Upper lobe of left lung (tissue), 6 donors: Measurements from ENCODE around the gene PRMT2. TPM values are rescaled to one million over a fixed set of nuclear protein-coding genes. Genes with fewer than 3 reads are reported as not detected.

Experiments
- ATAC-seq, 2 donors: fragments of 200-7000 bp; cut with Tn5 transposase; one replicate each; pipeline ENCODE4 v1.9.1; 2022; ENCODE audit warnings: mild to moderate bottlenecking in 2 of 2, moderate library complexity in 2 of 2; ENCODE audit not compliant: low FRiP score in 2 of 2
- DNase-seq, 2 donors: peaks; one replicate each; pipeline ENCODE4 v3.0.0-alpha.2; 2019 to 2020
- H3K27ac ChIP-seq, 4 donors: fragments of 200-600 bp; sonication (generic); one replicate each; pipeline ENCODE4 v1.5.1; 2016 to 2019
- H3K27me3 ChIP-seq, 4 donors: fragments of 200-600 bp; sonication (generic); one replicate each; pipeline ENCODE4 v1.5.1; 2017 to 2019
- H3K36me3 ChIP-seq, 4 donors: fragments of 200-600 bp; sonication (generic); one replicate each; pipeline ENCODE4 v1.5.1; 2016 to 2019
- H3K4me1 ChIP-seq, 4 donors: fragments of 200-600 bp; sonication (generic); one replicate each; pipeline ENCODE4 v1.5.1; 2018 to 2019
- H3K4me3 ChIP-seq, 4 donors: fragments of 200-600 bp; sonication (generic); one replicate each; pipeline ENCODE4 v1.5.1; 2017 to 2019; ENCODE audit warnings: mild to moderate bottlenecking in 2 of 4, moderate library complexity in 1 of 4
- H3K9me3 ChIP-seq, 4 donors: fragments of 200-600 bp; sonication (generic); one replicate each; pipeline ENCODE4 v1.5.1; 2018 to 2019
- CTCF ChIP-seq, 6 experiments: fragments of 450-650 bp in 4 of 6; fragments of 200-600 bp in 2 of 6; sonication (generic) in 2 of 6; IDR thresholded peaks; one replicate each; pipeline ENCODE4 v1.5.1; 2016 to 2019; ENCODE audit warnings: antibody characterized with exemption in 6 of 6
- EP300 ChIP-seq, 4 donors: sonication (generic); formaldehyde crosslinking; IDR thresholded peaks; one replicate each; pipeline ENCODE4 v1.5.1; 2017; ENCODE audit warnings: antibody characterized with exemption in 4 of 4, control low read depth in 2 of 4
- POLR2A ChIP-seq, 4 donors: fragments of 450-650 bp; IDR thresholded peaks; one replicate each; pipeline ENCODE4 v1.5.1; 2016 to 2017; ENCODE audit warnings: antibody characterized with exemption in 4 of 4, mild to moderate bottlenecking in 2 of 4
- POLR2AphosphoS5 ChIP-seq, 2 donors: sonication (generic); formaldehyde crosslinking; IDR thresholded peaks; one replicate each; pipeline ENCODE4 v1.5.1; 2017; ENCODE audit warnings: antibody characterized with exemption in 2 of 2
- WGBS, 2 donors: methylation state at CpG; one replicate each; pipeline ENCODE4 v1.1.5; 2017 to 2018; 5-methylcytosine and 5-hydroxymethylcytosine counted together
- total RNA-seq, 6 donors: library from RNA; depleted of rRNA in 4 of 6; stranded (reverse); fragments of >200 nt in 4 of 6; gene quantifications; one replicate each; pipeline versions ENCODE4 v1.1.0 to v1.2.1, GENCODE V29; 2016 to 2021
- donor health status: DM: no; HTN: no; CAD: no; lungs with moderate emphysema.
- donor health status: DM: no; HTN: yes; CAD: no; lungs with severe emphysema.

The PRMT2 gene
- total RNA-seq, 6 donors from 2014 or later, result 91.6 to 152 (median 115) TPM

GRCh38 chr21:46616656-46617055, 18.8 kb upstream of the PRMT2 start:
- no peaks in the 10 kb centered on the region for H3K27me3 ChIP-seq
- no peak overlapping the region for H3K4me3 ChIP-seq
- H3K9me3 ChIP-seq, result no peaks in the 10 kb centered on the region
- no peak for TF ChIP-seq CTCF (IDR thresholded peaks at IDR 0.05)
- no peak for TF ChIP-seq POLR2AphosphoS5 (IDR thresholded peaks at IDR 0.05)
- TF ChIP-seq POLR2A (IDR thresholded peaks at IDR 0.05), result no peak
- no peak for TF ChIP-seq EP300 (IDR thresholded peaks at IDR 0.05)
- WGBS, 2 donors, result 93 to 98% methylated on average over 1 of the region's 1 CpG
- peaks cover 0 to 1% (median under 1%) of the 10 kb centered on the region in 4 donors for H3K4me1 ChIP-seq
- ATAC-seq, result no peak
- no peaks in the 10 kb centered on the region for H3K36me3 ChIP-seq
- no peak for DNase-seq
- no peak overlapping the region for H3K27ac ChIP-seq

- TF ChIP-seq CTCF (IDR thresholded peaks at IDR 0.05) (no peak), POLR2A (IDR thresholded peaks at IDR 0.05) (no peak), EP300 (IDR thresholded peaks at IDR 0.05) (no peak), POLR2AphosphoS5 (IDR thresholded peaks at IDR 0.05) (no peak)
- WGBS, 2 donors, result 78 to 83% methylated on average over 6 of the region's 6 CpGs
- no peaks in the 10 kb centered on the region for H3K9me3 ChIP-seq
- DNase-seq (no peak), ATAC-seq (no peak)
- H3K36me3 ChIP-seq, result no peaks in the 10 kb centered on the region
- H3K27ac ChIP-seq, result no peak overlapping the region
- H3K4me3 ChIP-seq, result no peak overlapping the region
- peaks cover 0 to 6% (median 2%) of the 10 kb centered on the region in 4 donors for H3K4me1 ChIP-seq
- no peaks in the 10 kb centered on the region for H3K27me3 ChIP-seq
Observed at GRCh38 chr21:46617267-46618051, 18.0 kb upstream of the PRMT2 start.

GRCh38 chr21:46618738-46619379, 16.6 kb upstream of the PRMT2 start:
- no peak for ATAC-seq
- no peaks in the 10 kb centered on the region for H3K36me3 ChIP-seq
- H3K4me1 ChIP-seq, result peaks cover 0 to 6% (median 2%) of the 10 kb centered on the region in 4 donors
- no peak overlapping the region for H3K27ac ChIP-seq
- H3K4me3 ChIP-seq, result no peak overlapping the region
- no peaks in the 10 kb centered on the region for H3K27me3 ChIP-seq
- no peak for DNase-seq
- H3K9me3 ChIP-seq, result no peaks in the 10 kb centered on the region
- no peak for TF ChIP-seq POLR2AphosphoS5 (IDR thresholded peaks at IDR 0.05)
- TF ChIP-seq POLR2A (IDR thresholded peaks at IDR 0.05), result no peak
- TF ChIP-seq EP300 (IDR thresholded peaks at IDR 0.05), result no peak
- TF ChIP-seq CTCF (IDR thresholded peaks at IDR 0.05), result no peak
- 84 to 86% methylated on average over 5 of the region's 5 CpGs for WGBS, 2 donors

- Histone ChIP-seq H3K4me1 (peaks cover 0 to 6% (median 2%) of the 10 kb centered on the region in 4 donors), H3K27ac (no peak overlapping the region), H3K27me3 (no peaks in the 10 kb centered on the region), H3K4me3 (no peak overlapping the region), H3K9me3 (no peaks in the 10 kb centered on the region), H3K36me3 (no peaks in the 10 kb centered on the region)
- 88 to 95% methylated on average over 2 of the region's 2 CpGs for WGBS, 2 donors
- no peak for DNase-seq
- no peak for TF ChIP-seq CTCF (IDR thresholded peaks at IDR 0.05)
- no peak for TF ChIP-seq EP300 (IDR thresholded peaks at IDR 0.05)
- no peak for TF ChIP-seq POLR2AphosphoS5 (IDR thresholded peaks at IDR 0.05)
- TF ChIP-seq POLR2A (IDR thresholded peaks at IDR 0.05), result no peak
- ATAC-seq, result no peak
Observed at GRCh38 chr21:46619846-46620245, 15.6 kb upstream of the PRMT2 start.
